Measurements from ENCODE around the gene UNC79.

DNA sequence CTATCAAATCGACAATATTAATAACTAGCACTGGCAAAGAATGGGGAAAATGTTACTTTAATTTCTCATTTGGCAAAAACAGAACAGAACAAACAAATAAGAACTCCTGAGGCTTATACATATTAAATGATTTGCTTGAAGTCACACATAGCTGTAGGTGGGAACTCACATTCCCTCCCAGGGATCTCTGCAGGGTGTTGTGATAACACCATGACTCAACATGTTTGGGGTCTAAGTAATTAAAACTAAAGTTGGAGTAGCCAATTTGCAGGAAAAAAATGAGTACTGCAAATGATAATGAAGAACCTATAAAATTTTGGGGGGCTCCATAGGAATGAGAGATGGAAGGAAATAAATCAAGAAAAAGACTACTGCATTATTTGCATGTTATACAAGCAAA is 27.5 kb downstream of the UNC79 start:
- TF ChIP-seq YY1 (IDR thresholded peaks at IDR 0.05; ENCODE audit: insufficient read depth, insufficient read length) (no peak), ZNF274 (IDR thresholded peaks at IDR 0.05; ENCODE audit: low read depth, low read length) (no peak)
